ENCODE measurements around the gene BCL11B. TPM values are rescaled to one million over a fixed set of nuclear protein-coding genes. Genes with fewer than 3 reads are reported as not detected.

The BCL11B gene
- total and polyA plus RNA-seq, 9 of the 15 experiments (the other 6 are each of a cell fraction or from before 2014, with no cell fraction given): 0.09 TPM; not detected in 8

DNA sequence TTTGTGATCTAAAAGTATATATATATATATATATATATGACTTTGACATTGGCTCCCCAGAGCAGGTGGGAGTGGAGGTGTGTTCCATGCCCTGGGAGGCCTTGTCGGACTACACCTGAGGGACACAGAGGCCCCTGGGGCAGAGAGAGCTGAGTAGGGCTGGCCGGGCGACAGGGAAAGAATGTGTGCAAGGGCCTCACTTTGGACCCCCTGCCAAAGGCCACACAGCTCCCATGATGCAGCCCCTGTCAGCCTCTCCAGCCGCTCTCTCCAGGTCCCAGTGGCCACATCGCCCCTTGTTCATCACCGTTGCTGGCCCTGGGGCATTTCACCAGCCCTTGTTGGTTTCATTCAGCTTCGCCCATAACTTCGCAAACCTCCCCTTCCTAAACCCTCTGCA, 123.9 kb downstream of the BCL11B start (continued):
- TF ChIP-seq CBFB (CRISPR knock-in tag; IDR thresholded peaks at IDR 0.05): no peak
- no peak for TF ChIP-seq SIX5 (IDR thresholded peaks at IDR 0.05; ENCODE audit: borderline replicate concordance in 1 of 2, insufficient read depth in 1 of 2, low read depth in 1 of 2, low read length in 2 of 2)
- TF ChIP-seq HLTF (IDR thresholded peaks at IDR 0.05): no peak
- TF ChIP-seq TAF15 (IDR thresholded peaks at IDR 0.05; ENCODE audit: low read depth, low read length): no peak
- TF ChIP-seq GTF2F1 (IDR thresholded peaks at IDR 0.05; ENCODE audit: low read depth, low read length): no peak
- no peak for TF ChIP-seq IFI16 (CRISPR knock-in tag; IDR thresholded peaks at IDR 0.05)

DNA sequence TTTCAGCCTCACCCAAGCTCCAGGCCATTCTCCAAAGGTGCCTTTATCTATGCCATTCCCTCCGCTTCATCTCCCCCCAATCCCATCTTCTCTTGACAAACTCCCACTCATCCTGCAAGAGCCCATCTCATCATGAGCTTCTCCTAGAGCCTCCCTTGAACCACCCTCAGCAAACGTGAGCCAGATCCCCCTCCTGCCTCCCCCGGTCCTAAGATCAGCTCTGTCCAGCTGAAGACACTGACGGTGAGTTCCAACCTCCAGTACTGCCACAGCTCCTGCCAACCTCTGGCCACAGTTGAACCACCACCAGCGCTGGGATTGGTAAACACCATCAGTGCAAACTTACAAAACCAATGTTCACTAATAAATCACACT, 124.6 kb downstream of the BCL11B start:
- Histone ChIP-seq H2AFZ (ENCODE audit: low read depth, low read length) (no peak overlapping the region), H3K36me3 (ENCODE audit: control insufficient read depth, insufficient read depth, low read length) (no peaks in the 10 kb centered on the region), H3K79me2 (ENCODE audit: control insufficient read depth, insufficient read depth, low read length) (no peaks in the 10 kb centered on the region), H3K27ac (ENCODE audit: extremely low read depth, low read depth, low read length) (no peak overlapping the region), H4K20me1 (replicated peaks; ENCODE audit: control insufficient read depth, insufficient read depth, low read length) (no peaks in the 10 kb centered on the region), H3K9me1 (ENCODE audit: control insufficient read depth, insufficient read depth, low read length) (no peaks in the 10 kb centered on the region), H3K4me2 (ENCODE audit: insufficient read depth, low read length) (no peak overlapping the region), H3K4me1 (replicated peaks in 1 of 2; ENCODE audit: control insufficient read depth in 2 of 2, insufficient read depth in 2 of 2, low read length in 2 of 2) (no peaks in the 10 kb centered on the region), H3K9ac (ENCODE audit: insufficient read depth in 1 of 2, low read depth in 2 of 2, low read length in 2 of 2) (no peak overlapping the region), H3K4me3 (no peak overlapping the region), H3K27me3 (ENCODE audit: control insufficient read depth in 2 of 2, insufficient read depth in 2 of 2, low read length in 2 of 2) (peaks cover 2 to 9% of the 10 kb centered on the region in 2 experiments; a peak in 3 of 5 replicates), H3K9me3 (replicated peaks; ENCODE audit: control insufficient read depth, insufficient read depth, low read depth, low read length) (no peaks in the 10 kb centered on the region)
- ATAC-seq: no peak
- POLR2A ChIA-PET: interaction anchor here (0.8 kb wide), 1 partner anchor 9 kb away, joined by 3 read pairs; no protein-coding TSS in a partner anchor
- no peak for FAIRE-seq
- 0% methylated on average over 4 of the region's 5 CpGs for WGBS (ENCODE audit: insufficient coverage, low coverage, missing lambda C conversion rate)
- in situ Hi-C loops (cut with MboI): no loop called here
- TF ChIP-seq KLF13 (tag; IDR thresholded peaks at IDR 0.05; ENCODE audit: borderline replicate concordance, low read depth) (no peak), HDAC2 (IDR thresholded peaks at IDR 0.05) (no peak), CSDE1 (IDR thresholded peaks at IDR 0.05) (no peak), U2AF2 (optimal IDR thresholded peaks at IDR 0.05; ENCODE audit: low read depth, low read length) (no peak), FIP1L1 (IDR thresholded peaks at IDR 0.05; ENCODE audit: low read depth, low read length, poor library complexity, severe bottlenecking) (no peak), TEAD2 (tag; IDR thresholded peaks at IDR 0.05) (no peak), CC2D1A (IDR thresholded peaks at IDR 0.05) (no peak), TOE1 (IDR thresholded peaks at IDR 0.05; ENCODE audit: borderline replicate concordance) (no peak), TOE1 (CRISPR knock-in tag; IDR thresholded peaks at IDR 0.05; ENCODE audit: borderline replicate concordance, low read depth) (no peak), KLF1 (tag; IDR thresholded peaks at IDR 0.05) (no peak), ELF4 (CRISPR knock-in tag; IDR thresholded peaks at IDR 0.05) (no peak), TRIM28 (IDR thresholded peaks at IDR 0.05) (no peak), MEF2A (IDR thresholded peaks at IDR 0.05; ENCODE audit: control insufficient read depth, low read depth, low read length) (no peak), RFX1 (IDR thresholded peaks at IDR 0.05) (no peak)
- TF ChIP-seq, protein P1, sequence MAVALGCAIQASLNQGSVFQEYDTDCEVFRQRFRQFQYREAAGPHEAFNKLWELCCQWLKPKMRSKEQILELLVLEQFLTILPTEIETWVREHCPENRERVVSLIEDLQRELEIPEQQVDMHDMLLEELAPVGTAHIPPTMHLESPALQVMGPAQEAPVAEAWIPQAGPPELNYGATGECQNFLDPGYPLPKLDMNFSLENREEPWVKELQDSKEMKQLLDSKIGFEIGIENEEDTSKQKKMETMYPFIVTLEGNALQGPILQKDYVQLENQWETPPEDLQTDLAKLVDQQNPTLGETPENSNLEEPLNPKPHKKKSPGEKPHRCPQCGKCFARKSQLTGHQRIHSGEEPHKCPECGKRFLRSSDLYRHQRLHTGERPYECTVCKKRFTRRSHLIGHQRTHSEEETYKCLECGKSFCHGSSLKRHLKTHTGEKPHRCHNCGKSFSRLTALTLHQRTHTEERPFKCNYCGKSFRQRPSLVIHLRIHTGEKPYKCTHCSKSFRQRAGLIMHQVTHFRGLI (CRISPR knock-in tag; IDR thresholded peaks at IDR 0.05): no peak
- CTCF ChIA-PET (ENCODE audit: low intra/inter-chr PET ratio): no interaction called here
- DNase-seq (ENCODE audit: extremely low read depth in 1 of 4, low spot score in 3 of 4): no peak
- no TSS peak for BruUV-seq (replicated peaks)
- intact Hi-C loops (cut with micrococcal nuclease): no loop called here
